Neural cell (in vitro differentiated cells): ENCODE results near the gene CHTF8.

ENCODE experiments used
- EP300 ChIP-seq: fragments of 450-650 bp; conservative IDR thresholded peaks from 2 replicates; pipeline ENCODE4 v1.6.1; 2014; ENCODE audit warnings: antibody characterized with exemption, mild to moderate bottlenecking, moderate library complexity; ENCODE audit not compliant: poor library complexity, severe bottlenecking
- EZH2 ChIP-seq: fragments of 200-600, 300-800 bp; shearing (Covaris generic), sonication (generic); IDR thresholded peaks from 2 replicates; pipeline ENCODE4 v1.6.1; 2014; ENCODE audit warnings: antibody characterized with exemption, low read length, borderline replicate concordance, mild to moderate bottlenecking; ENCODE audit not compliant: insufficient read depth, poor library complexity, severe bottlenecking
- MXI1 ChIP-seq: fragments of 450-650 bp; conservative IDR thresholded peaks from 2 replicates; pipeline ENCODE4 v1.6.1; 2014; ENCODE audit warnings: antibody characterized with exemption, mild to moderate bottlenecking; ENCODE audit not compliant: poor library complexity, severe bottlenecking
- POLR2AphosphoS5 ChIP-seq: IDR thresholded peaks from 2 replicates; pipeline ENCODE4 v1.6.1; 2012
- RAD21 ChIP-seq: fragments of 450-650 bp; conservative IDR thresholded peaks from 2 replicates; pipeline ENCODE4 v1.6.1; 2014; ENCODE audit warnings: antibody characterized with exemption, mild to moderate bottlenecking, moderate library complexity
- SMC3 ChIP-seq: fragments of 450-650 bp; conservative IDR thresholded peaks from 2 replicates; pipeline ENCODE4 v1.6.1; 2014; ENCODE audit warnings: antibody characterized with exemption, mild to moderate bottlenecking, moderate library complexity; ENCODE audit not compliant: poor library complexity
- TAF1 ChIP-seq: IDR thresholded peaks from 2 replicates; pipeline ENCODE4 v1.6.1; 2012; ENCODE audit warnings: low read depth
- TF ChIP-seq, protein P1 (sequence below): fragments of 450-650 bp; IDR thresholded peaks from 2 replicates; pipeline ENCODE4 v1.5.1; 2014; ENCODE audit warnings: antibody characterized with exemption, mild to moderate bottlenecking, moderate library complexity; ENCODE audit not compliant: poor library complexity, severe bottlenecking
- TF ChIP-seq, protein P2 (sequence below): IDR thresholded peaks from 2 replicates; pipeline ENCODE4 v1.6.1; 2012; ENCODE audit warnings: borderline replicate concordance

DNA sequence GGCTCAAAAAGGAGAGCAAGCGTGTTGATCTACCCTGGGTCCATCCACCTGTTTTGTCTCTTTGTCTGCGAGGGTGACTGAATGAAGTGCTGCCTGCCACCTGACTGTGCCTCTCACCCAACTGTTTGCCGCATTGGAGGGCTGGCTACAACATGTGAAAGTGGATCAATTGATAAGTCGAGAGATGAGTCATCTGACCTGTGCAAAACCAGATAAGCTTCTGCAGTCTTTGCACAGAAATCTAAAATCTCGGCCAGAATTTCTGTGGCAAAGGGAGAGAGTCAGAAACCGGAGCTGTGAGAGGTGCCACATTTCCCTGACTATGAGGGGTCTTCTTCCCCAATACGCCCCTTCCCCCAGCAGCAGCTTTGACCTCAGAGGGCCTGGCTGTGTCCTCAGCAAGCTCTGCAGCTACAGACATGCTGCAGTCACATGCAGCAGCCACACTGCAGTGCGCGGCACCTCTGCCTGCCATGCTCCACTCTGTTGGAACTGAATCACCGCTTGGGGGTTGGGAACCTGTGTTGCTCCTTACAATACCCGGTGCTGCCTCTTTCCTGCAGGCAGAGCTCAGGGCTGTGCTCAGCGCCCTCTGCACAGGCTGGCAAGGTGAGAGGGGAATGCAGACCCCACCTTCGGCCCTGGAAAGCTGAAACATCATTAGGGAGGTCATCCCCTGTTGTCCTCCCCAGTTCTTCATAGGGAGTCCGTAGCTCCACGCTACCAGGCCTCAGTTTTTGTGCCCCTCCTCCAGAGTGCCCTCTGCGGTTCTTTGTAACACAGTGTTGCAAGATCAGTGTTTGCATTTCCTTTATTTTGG lies 43.1 kb downstream of the CHTF8 start:
- TF ChIP-seq, protein P1, sequence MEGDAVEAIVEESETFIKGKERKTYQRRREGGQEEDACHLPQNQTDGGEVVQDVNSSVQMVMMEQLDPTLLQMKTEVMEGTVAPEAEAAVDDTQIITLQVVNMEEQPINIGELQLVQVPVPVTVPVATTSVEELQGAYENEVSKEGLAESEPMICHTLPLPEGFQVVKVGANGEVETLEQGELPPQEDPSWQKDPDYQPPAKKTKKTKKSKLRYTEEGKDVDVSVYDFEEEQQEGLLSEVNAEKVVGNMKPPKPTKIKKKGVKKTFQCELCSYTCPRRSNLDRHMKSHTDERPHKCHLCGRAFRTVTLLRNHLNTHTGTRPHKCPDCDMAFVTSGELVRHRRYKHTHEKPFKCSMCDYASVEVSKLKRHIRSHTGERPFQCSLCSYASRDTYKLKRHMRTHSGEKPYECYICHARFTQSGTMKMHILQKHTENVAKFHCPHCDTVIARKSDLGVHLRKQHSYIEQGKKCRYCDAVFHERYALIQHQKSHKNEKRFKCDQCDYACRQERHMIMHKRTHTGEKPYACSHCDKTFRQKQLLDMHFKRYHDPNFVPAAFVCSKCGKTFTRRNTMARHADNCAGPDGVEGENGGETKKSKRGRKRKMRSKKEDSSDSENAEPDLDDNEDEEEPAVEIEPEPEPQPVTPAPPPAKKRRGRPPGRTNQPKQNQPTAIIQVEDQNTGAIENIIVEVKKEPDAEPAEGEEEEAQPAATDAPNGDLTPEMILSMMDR, result peak; percentile 33
- no peak for TF ChIP-seq EZH2
- no peak for TF ChIP-seq TAF1
- TF ChIP-seq POLR2AphosphoS5, result peak; percentile 31
- TF ChIP-seq, protein P2, sequence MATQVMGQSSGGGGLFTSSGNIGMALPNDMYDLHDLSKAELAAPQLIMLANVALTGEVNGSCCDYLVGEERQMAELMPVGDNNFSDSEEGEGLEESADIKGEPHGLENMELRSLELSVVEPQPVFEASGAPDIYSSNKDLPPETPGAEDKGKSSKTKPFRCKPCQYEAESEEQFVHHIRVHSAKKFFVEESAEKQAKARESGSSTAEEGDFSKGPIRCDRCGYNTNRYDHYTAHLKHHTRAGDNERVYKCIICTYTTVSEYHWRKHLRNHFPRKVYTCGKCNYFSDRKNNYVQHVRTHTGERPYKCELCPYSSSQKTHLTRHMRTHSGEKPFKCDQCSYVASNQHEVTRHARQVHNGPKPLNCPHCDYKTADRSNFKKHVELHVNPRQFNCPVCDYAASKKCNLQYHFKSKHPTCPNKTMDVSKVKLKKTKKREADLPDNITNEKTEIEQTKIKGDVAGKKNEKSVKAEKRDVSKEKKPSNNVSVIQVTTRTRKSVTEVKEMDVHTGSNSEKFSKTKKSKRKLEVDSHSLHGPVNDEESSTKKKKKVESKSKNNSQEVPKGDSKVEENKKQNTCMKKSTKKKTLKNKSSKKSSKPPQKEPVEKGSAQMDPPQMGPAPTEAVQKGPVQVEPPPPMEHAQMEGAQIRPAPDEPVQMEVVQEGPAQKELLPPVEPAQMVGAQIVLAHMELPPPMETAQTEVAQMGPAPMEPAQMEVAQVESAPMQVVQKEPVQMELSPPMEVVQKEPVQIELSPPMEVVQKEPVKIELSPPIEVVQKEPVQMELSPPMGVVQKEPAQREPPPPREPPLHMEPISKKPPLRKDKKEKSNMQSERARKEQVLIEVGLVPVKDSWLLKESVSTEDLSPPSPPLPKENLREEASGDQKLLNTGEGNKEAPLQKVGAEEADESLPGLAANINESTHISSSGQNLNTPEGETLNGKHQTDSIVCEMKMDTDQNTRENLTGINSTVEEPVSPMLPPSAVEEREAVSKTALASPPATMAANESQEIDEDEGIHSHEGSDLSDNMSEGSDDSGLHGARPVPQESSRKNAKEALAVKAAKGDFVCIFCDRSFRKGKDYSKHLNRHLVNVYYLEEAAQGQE, result peak; percentile 27
- peak; percentile 47 for TF ChIP-seq SMC3
- TF ChIP-seq EP300, result peak; percentile 21
- TF ChIP-seq RAD21, result peak; percentile 37
- peak; percentile 61 for TF ChIP-seq MXI1
